GM19328 (cell line): ENCODE results near the gene CDKL1.

ENCODE experiments used
- ATAC-seq: cut with Tn5 transposase; IDR thresholded peaks from one replicate; pipeline ENCODE4 v1.9.1; 2021; ENCODE audit warnings: mild to moderate bottlenecking, moderate library complexity; ENCODE audit not compliant: unreplicated experiment

Gene CDKL1

GRCh38 chr14:50288146-50288545 is 108.5 kb downstream of the CDKL1 start:
- no peak for ATAC-seq

- ATAC-seq = no peak
These were observed 110.8 kb downstream of the CDKL1 start for GRCh38 chr14:50285861-50286260.
